ENCODE measurements around the gene PRKN. TPM values are rescaled to one million over a fixed set of nuclear protein-coding genes. Genes with fewer than 3 reads are reported as not detected.

PRKN gene
- total and polyA plus RNA-seq, 9 of the 15 experiments (the other 6 are each of a cell fraction or from before 2014, with no cell fraction given): 0.03 to 0.96 (median 0.15) TPM; not detected in 2

DNA sequence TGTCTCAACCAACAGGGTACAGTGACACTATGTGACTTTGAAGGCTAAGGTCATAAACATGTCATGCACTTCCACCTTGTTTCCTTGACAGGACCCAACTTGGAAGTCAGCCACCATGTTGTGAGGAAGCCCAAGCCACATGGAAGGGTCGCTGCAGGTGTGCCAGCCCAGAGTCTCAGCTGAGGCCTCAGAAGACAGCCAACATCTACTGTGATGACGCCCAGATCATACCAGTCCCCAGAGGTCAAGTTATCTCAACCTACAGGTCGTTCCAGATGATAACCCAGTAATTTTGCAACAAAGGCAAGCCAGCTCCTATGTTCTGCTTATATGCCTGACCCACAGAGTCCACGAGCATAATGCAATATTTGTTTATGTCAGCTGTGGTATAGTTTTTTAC is 1077.7 kb downstream of the PRKN start:
- CTCF ChIA-PET (ENCODE audit: low intra/inter-chr PET ratio): no interaction called here

More for the DNA sequence above, 1077.7 kb downstream of the PRKN start:
- TF ChIP-seq ZNF512 (tag; IDR thresholded peaks at IDR 0.05): no peak
- no peak for TF ChIP-seq CBFA2T3 (IDR thresholded peaks at IDR 0.05)
- TF ChIP-seq MCM2 (IDR thresholded peaks at IDR 0.05; ENCODE audit: low read depth): no peak
- no peak for TF ChIP-seq BDP1 (IDR thresholded peaks at IDR 0.05; ENCODE audit: insufficient read depth, insufficient read length)
- no peak for TF ChIP-seq ETS1 (conservative IDR thresholded peaks at IDR 0.05; ENCODE audit: control insufficient read depth, low read depth, low read length)
- TF ChIP-seq, protein P1, sequence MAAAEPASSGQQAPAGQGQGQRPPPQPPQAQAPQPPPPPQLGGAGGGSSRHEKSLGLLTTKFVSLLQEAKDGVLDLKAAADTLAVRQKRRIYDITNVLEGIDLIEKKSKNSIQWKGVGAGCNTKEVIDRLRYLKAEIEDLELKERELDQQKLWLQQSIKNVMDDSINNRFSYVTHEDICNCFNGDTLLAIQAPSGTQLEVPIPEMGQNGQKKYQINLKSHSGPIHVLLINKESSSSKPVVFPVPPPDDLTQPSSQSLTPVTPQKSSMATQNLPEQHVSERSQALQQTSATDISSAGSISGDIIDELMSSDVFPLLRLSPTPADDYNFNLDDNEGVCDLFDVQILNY (CRISPR knock-in tag; IDR thresholded peaks at IDR 0.05): no peak
- TF ChIP-seq ZNF436 (CRISPR knock-in tag; IDR thresholded peaks at IDR 0.05): no peak
- TF ChIP-seq, protein P2, sequence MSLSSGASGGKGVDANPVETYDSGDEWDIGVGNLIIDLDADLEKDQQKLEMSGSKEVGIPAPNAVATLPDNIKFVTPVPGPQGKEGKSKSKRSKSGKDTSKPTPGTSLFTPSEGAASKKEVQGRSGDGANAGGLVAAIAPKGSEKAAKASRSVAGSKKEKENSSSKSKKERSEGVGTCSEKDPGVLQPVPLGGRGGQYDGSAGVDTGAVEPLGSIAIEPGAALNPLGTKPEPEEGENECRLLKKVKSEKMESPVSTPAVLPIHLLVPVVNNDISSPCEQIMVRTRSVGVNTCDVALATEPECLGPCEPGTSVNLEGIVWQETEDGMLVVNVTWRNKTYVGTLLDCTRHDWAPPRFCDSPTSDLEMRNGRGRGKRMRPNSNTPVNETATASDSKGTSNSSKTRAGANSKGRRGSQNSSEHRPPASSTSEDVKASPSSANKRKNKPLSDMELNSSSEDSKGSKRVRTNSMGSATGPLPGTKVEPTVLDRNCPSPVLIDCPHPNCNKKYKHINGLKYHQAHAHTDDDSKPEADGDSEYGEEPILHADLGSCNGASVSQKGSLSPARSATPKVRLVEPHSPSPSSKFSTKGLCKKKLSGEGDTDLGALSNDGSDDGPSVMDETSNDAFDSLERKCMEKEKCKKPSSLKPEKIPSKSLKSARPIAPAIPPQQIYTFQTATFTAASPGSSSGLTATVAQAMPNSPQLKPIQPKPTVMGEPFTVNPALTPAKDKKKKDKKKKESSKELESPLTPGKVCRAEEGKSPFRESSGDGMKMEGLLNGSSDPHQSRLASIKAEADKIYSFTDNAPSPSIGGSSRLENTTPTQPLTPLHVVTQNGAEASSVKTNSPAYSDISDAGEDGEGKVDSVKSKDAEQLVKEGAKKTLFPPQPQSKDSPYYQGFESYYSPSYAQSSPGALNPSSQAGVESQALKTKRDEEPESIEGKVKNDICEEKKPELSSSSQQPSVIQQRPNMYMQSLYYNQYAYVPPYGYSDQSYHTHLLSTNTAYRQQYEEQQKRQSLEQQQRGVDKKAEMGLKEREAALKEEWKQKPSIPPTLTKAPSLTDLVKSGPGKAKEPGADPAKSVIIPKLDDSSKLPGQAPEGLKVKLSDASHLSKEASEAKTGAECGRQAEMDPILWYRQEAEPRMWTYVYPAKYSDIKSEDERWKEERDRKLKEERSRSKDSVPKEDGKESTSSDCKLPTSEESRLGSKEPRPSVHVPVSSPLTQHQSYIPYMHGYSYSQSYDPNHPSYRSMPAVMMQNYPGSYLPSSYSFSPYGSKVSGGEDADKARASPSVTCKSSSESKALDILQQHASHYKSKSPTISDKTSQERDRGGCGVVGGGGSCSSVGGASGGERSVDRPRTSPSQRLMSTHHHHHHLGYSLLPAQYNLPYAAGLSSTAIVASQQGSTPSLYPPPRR (CRISPR knock-in tag; IDR thresholded peaks at IDR 0.05; ENCODE audit: borderline replicate concordance): no peak
- no peak for TF ChIP-seq ZNF583 (CRISPR knock-in tag; IDR thresholded peaks at IDR 0.05)
- Histone ChIP-seq H3K27me3 (ENCODE audit: control insufficient read depth in 2 of 2, insufficient read depth in 2 of 2, low read length in 2 of 2) (no peaks in the 10 kb centered on the region), H3K4me1 (replicated peaks in 1 of 2; ENCODE audit: control insufficient read depth in 2 of 2, insufficient read depth in 2 of 2, low read length in 2 of 2) (peaks cover 0 to 3% of the 10 kb centered on the region in 2 experiments; a peak in 1 of 5 replicates), H3K4me3 (no peak overlapping the region), H3K9me3 (replicated peaks; ENCODE audit: control insufficient read depth, insufficient read depth, low read depth, low read length) (no peaks in the 10 kb centered on the region), H4K20me1 (replicated peaks; ENCODE audit: control insufficient read depth, insufficient read depth, low read length) (no peaks in the 10 kb centered on the region), H2AFZ (ENCODE audit: low read depth, low read length) (no peak overlapping the region), H3K27ac (ENCODE audit: extremely low read depth, low read depth, low read length) (no peak overlapping the region), H3K4me2 (ENCODE audit: insufficient read depth, low read length) (no peak overlapping the region), H3K9me1 (ENCODE audit: control insufficient read depth, insufficient read depth, low read length) (no peaks in the 10 kb centered on the region), H3K36me3 (ENCODE audit: control insufficient read depth, insufficient read depth, low read length) (no peaks in the 10 kb centered on the region), H3K9ac (ENCODE audit: insufficient read depth in 1 of 2, low read depth in 2 of 2, low read length in 2 of 2) (no peak overlapping the region), H3K79me2 (ENCODE audit: control insufficient read depth, insufficient read depth, low read length) (no peaks in the 10 kb centered on the region)
- intact Hi-C loops (cut with micrococcal nuclease): no loop called here
- 0% methylated on average over 4 of the region's 4 CpGs for WGBS (ENCODE audit: insufficient coverage, low coverage, missing lambda C conversion rate)
- no TSS peak for BruUV-seq (replicated peaks)
- DNase-seq (ENCODE audit: extremely low read depth in 1 of 4, low spot score in 3 of 4) (no peak), FAIRE-seq (no peak), ATAC-seq (no peak)
- in situ Hi-C loops (cut with MboI): no loop called here
- POLR2A ChIA-PET: interaction anchor here (0.6 kb wide), 1 partner anchor 179 kb away, joined by 3 read pairs; no protein-coding TSS in a partner anchor
